ENCODE results near the gene ILK. TPM values are rescaled to one million over a fixed set of nuclear protein-coding genes. Genes with fewer than 3 reads are reported as not detected.

ILK gene
- total RNA-seq, 2 donors from 2014 or later: 82.8 to 137 TPM

- H3K4me1 ChIP-seq: peaks cover 48% of the 10 kb centered on the region
- H3K27ac ChIP-seq: peak overlapping the region in 1 of 4 donors; percentile 97
- intact Hi-C loops (cut with DNase I): loop anchor here (10.0 kb wide), 1 partner anchor 118 kb away; the partner anchor contains the start of genes ARFIP2 and TIMM10B
- peaks cover 4 to 16% of the 10 kb centered on the region in 2 donors for H3K36me3 ChIP-seq (replicated peaks in 1 of 2; ENCODE audit: insufficient read depth in 1 of 2, low read depth in 2 of 2)
- TF ChIP-seq CTCF (IDR thresholded peaks at IDR 0.05): no peak
- no peak for TF ChIP-seq POLR2A (IDR thresholded peaks at IDR 0.05)
- no peaks in the 10 kb centered on the region for H3K9me3 ChIP-seq
- H3K4me3 ChIP-seq: peak overlapping the region; percentile 50 to 73
- DNase-seq (no peak), ATAC-seq (no peak)
- no peaks in the 10 kb centered on the region for H3K27me3 ChIP-seq
- WGBS, 2 donors: 50 to 52% methylated on average over 7 of the region's 7 CpGs
These were observed 1.3 kb upstream of the ILK start for GRCh38 chr11:6602096-6602940.

GRCh38 chr11:6604081-6604626, 580 bp downstream of the ILK start:
- peak overlapping the region; percentile 91 to 97 (median 96) for H3K27ac ChIP-seq
- intact Hi-C loops (cut with DNase I): loop anchor here (10.0 kb wide), 1 partner anchor 119 kb away; the partner anchor contains the start of genes ARFIP2 and TIMM10B
- ATAC-seq (peak; percentile 36), DNase-seq (peak; percentile 50 to 67 (median 60))
- peak in 2 of 7 experiments; percentile 32 to 49 for TF ChIP-seq CTCF (IDR thresholded peaks at IDR 0.05)
- TF ChIP-seq POLR2A (IDR thresholded peaks at IDR 0.05): peak in 2 of 3 donors; percentile 58 to 66
- WGBS, 2 donors: 0% methylated on average over 19 to 20 of the region's 20 CpGs
- H3K27me3 ChIP-seq: no peaks in the 10 kb centered on the region
- H3K36me3 ChIP-seq (replicated peaks in 1 of 2; ENCODE audit: insufficient read depth in 1 of 2, low read depth in 2 of 2): peaks cover 4 to 25% of the 10 kb centered on the region in 2 donors
- H3K4me1 ChIP-seq: peaks cover 48% of the 10 kb centered on the region
- H3K4me3 ChIP-seq: peak overlapping the region; percentile 50 to 73
- H3K9me3 ChIP-seq: no peaks in the 10 kb centered on the region

GRCh38 chr11:6604790-6605189, 1.2 kb downstream of the ILK start:
- H3K4me1 ChIP-seq: peaks cover 48% of the 10 kb centered on the region
- H3K4me3 ChIP-seq: peak overlapping the region; percentile 50 to 73
- H3K27ac ChIP-seq: peak overlapping the region; percentile 91 to 97 (median 96)
- ATAC-seq (no peak), DNase-seq (no peak)
- no peaks in the 10 kb centered on the region for H3K9me3 ChIP-seq
- H3K36me3 ChIP-seq (replicated peaks in 1 of 2; ENCODE audit: insufficient read depth in 1 of 2, low read depth in 2 of 2): peaks cover 4 to 26% of the 10 kb centered on the region in 2 donors
- TF ChIP-seq CTCF (IDR thresholded peaks at IDR 0.05) (no peak), POLR2A (IDR thresholded peaks at IDR 0.05) (no peak)
- 6 to 14% methylated on average over 3 of the region's 3 CpGs for WGBS, 2 donors
- intact Hi-C loops (cut with DNase I): loop anchor here (10.0 kb wide), 1 partner anchor 120 kb away; the partner anchor contains the start of genes ARFIP2 and TIMM10B
- no peaks in the 10 kb centered on the region for H3K27me3 ChIP-seq

- ATAC-seq (peak; percentile 80), DNase-seq (peak; percentile 91 to 96 (median 96))
- H3K4me1 ChIP-seq: peaks cover 58% of the 10 kb centered on the region
- no peaks in the 10 kb centered on the region for H3K27me3 ChIP-seq
- H3K4me3 ChIP-seq: no peak overlapping the region
- intact Hi-C loops (cut with DNase I): loop anchor here (10.0 kb wide), 1 partner anchor 122 kb away; the partner anchor contains the start of genes ARFIP2 and TIMM10B
- H3K9me3 ChIP-seq: no peaks in the 10 kb centered on the region
- peaks cover 0 to 20% of the 10 kb centered on the region in 2 donors for H3K36me3 ChIP-seq (replicated peaks in 1 of 2; ENCODE audit: insufficient read depth in 1 of 2, low read depth in 2 of 2)
- H3K27ac ChIP-seq: peak overlapping the region; percentile 90 to 97 (median 96)
- WGBS, 2 donors: 6 to 9% methylated on average over 11 of the region's 11 CpGs
- peak in 1 of 7 experiments; percentile 9 for TF ChIP-seq CTCF (IDR thresholded peaks at IDR 0.05)
- peak; percentile 50 to 75 (median 74) for TF ChIP-seq POLR2A (IDR thresholded peaks at IDR 0.05)
These were observed 3.1 kb downstream of the ILK start for GRCh38 chr11:6606471-6607189.

All from body of pancreas (tissue), 4 donors.